OCI-LY7 (cell line): ENCODE data around the gene CSNK1A1L. TPM values are rescaled to one million over a fixed set of nuclear protein-coding genes. Genes with fewer than 3 reads are reported as not detected.

Experiments used
- BruUV-seq: library from RNA; stranded (reverse); fragments of 400-500 nt; replicated peaks from 2 replicates; lab custom pipeline; 2021; lab: Mats Ljungman, UMichigan
- CTCF ChIA-PET: fragments of 300-600 bp; sonication (Branson Sonifier 250); formaldehyde crosslinking; loops from one replicate; lab custom pipeline; 2022; ENCODE audit warnings: antibody characterized with exemption; ENCODE audit not compliant: unreplicated experiment; lab: Charles Lee
- POLR2A ChIA-PET: fragments of 300-600 bp; sonication (Branson Sonifier 250); formaldehyde crosslinking; loops from one replicate; lab custom pipeline; 2022; ENCODE audit warnings: antibody characterized with exemption; lab: Charles Lee
- DNase-seq: peaks from one replicate; pipeline ENCODE4 v3.0.0-alpha.2; 2015; ENCODE audit warnings: low spot score
- H2AFZ ChIP-seq: fragments of 200-600 bp; sonication (generic), shearing (Covaris generic); 2 replicates; pipeline ENCODE4 v1.6.1; 2014; ENCODE audit warnings: mild to moderate bottlenecking, antibody characterized with exemption, low read length, moderate library complexity
- H3K27ac ChIP-seq: fragments of 200-600 bp; sonication (generic); 2 replicates; pipeline ENCODE4 v1.5.1; 2014; ENCODE audit warnings: mixed run types, low read depth, mild to moderate bottlenecking, moderate library complexity, low read length, inconsistent platforms; ENCODE audit not compliant: poor library complexity, severe bottlenecking
- H3K36me3 ChIP-seq: fragments of 200-600 bp; sonication (generic); 2 replicates; pipeline ENCODE4 v1.6.1; 2014; ENCODE audit warnings: mild to moderate bottlenecking, antibody characterized with exemption, low read length, moderate library complexity, mixed read lengths; ENCODE audit not compliant: insufficient read depth
- H3K4me1 ChIP-seq: fragments of 200-600 bp; sonication (generic); 2 replicates; pipeline ENCODE4 v1.5.1; 2014; ENCODE audit warnings: mild to moderate bottlenecking, low read length; ENCODE audit not compliant: insufficient read depth, poor library complexity, severe bottlenecking
- H3K4me2 ChIP-seq: fragments of 200-600 bp; sonication (generic); 2 replicates; pipeline ENCODE4 v1.6.1; 2014; ENCODE audit warnings: mild to moderate bottlenecking, low read length
- H3K4me3 ChIP-seq: fragments of 200-600 bp; sonication (generic); 2 replicates; pipeline ENCODE4 v1.5.1; 2014; ENCODE audit warnings: mild to moderate bottlenecking, low read depth, low read length; ENCODE audit not compliant: poor library complexity, severe bottlenecking
- H3K79me2 ChIP-seq: fragments of 200-600 bp; sonication (generic); 2 replicates; pipeline ENCODE4 v1.6.1; 2016; ENCODE audit warnings: low read depth, mild to moderate bottlenecking, low read length, moderate library complexity, mixed read lengths; ENCODE audit not compliant: insufficient read depth
- H3K9me2 ChIP-seq: fragments of 200-600 bp; sonication (generic); 2 replicates; pipeline ENCODE4 v1.6.1; 2016; ENCODE audit warnings: mild to moderate bottlenecking, low read length, mixed read lengths; ENCODE audit not compliant: insufficient read depth
- H3K9me3 ChIP-seq: fragments of 200-600 bp; sonication (generic); 2 replicates; pipeline ENCODE4 v1.6.1; 2014; ENCODE audit warnings: mild to moderate bottlenecking, mixed run types, low read length, mixed read lengths
- H4K20me1 ChIP-seq: fragments of 200-600 bp; sonication (generic); 2 replicates; pipeline ENCODE4 v1.6.1; 2014; ENCODE audit warnings: mild to moderate bottlenecking, antibody characterized with exemption, low read length, moderate library complexity, mixed read lengths; ENCODE audit not compliant: insufficient read depth
- CTCF ChIP-seq: fragments of 200-600 bp; sonication (generic); conservative IDR thresholded peaks from 2 replicates; pipeline ENCODE4 v1.5.1; 2014; ENCODE audit warnings: mild to moderate bottlenecking, antibody characterized with exemption, low read length, moderate library complexity, mixed read lengths
- EZH2phosphoT487 ChIP-seq: fragments of 200-600 bp; sonication (generic); IDR thresholded peaks from 2 replicates; pipeline ENCODE4 v1.6.1; 2018; ENCODE audit warnings: low read depth, borderline replicate concordance, mild to moderate bottlenecking, mixed run types, antibody characterized with exemption, low read length, moderate library complexity, mixed read lengths
- intact Hi-C: fragments of 100-400 bp; cut with micrococcal nuclease; formaldehyde crosslinking; loops from one replicate; pipeline ENCODE4 v1.10.0; 2022; ENCODE audit not compliant: unreplicated experiment
- total RNA-seq, 2 experiments: library from RNA; depleted of rRNA in 1 of 2; stranded (reverse); fragments of >200 nt in 1 of 2; shearing (Covaris generic) in 1 of 2; gene quantifications; 2 replicates each; pipeline ENCODE4 v1.2.3, GENCODE V29; 2014 to 2022

CSNK1A1L gene
- total RNA-seq, 2 experiments from 2014 or later = not detected

GRCh38 chr13:37070145-37070695 is 35.2 kb downstream of the CSNK1A1L start:
- no peak for TF ChIP-seq CTCF
- no peak for TF ChIP-seq EZH2phosphoT487
- no TSS peak for BruUV-seq
- H2AFZ ChIP-seq = no peak overlapping the region
- no peak overlapping the region for H3K27ac ChIP-seq
- H3K9me3 ChIP-seq = no peaks in the 10 kb centered on the region
- POLR2A ChIA-PET = interaction anchor here (0.5 to 1.2 kb wide), 2 partner anchors 70 to 126 kb away, joined by 3 to 4 read pairs; no protein-coding TSS in a partner anchor
- H3K36me3 ChIP-seq = no peaks in the 10 kb centered on the region
- H4K20me1 ChIP-seq = no peaks in the 10 kb centered on the region
- H3K4me2 ChIP-seq = no peak overlapping the region
- intact Hi-C loops = loop anchor here (5.0 kb wide), 1 partner anchor 532 kb away; no protein-coding TSS in a partner anchor
- CTCF ChIA-PET = interaction anchor here (0.7 to 1.0 kb wide), 3 partner anchors 11 to 68 kb away, joined by 3 read pairs; no protein-coding TSS in a partner anchor
- no peaks in the 10 kb centered on the region for H3K9me2 ChIP-seq
- H3K79me2 ChIP-seq = no peaks in the 10 kb centered on the region
- peaks cover 35% of the 10 kb centered on the region for H3K4me1 ChIP-seq
- no peak overlapping the region for H3K4me3 ChIP-seq
- no peak for DNase-seq

- TF ChIP-seq EZH2phosphoT487 (no peak), CTCF (no peak)
- H3K9me2 ChIP-seq = no peaks in the 10 kb centered on the region
- H3K36me3 ChIP-seq = no peaks in the 10 kb centered on the region
- no TSS peak for BruUV-seq
- H3K27ac ChIP-seq = no peak overlapping the region
- no peaks in the 10 kb centered on the region for H3K79me2 ChIP-seq
- H3K4me1 ChIP-seq = peaks cover 35% of the 10 kb centered on the region
- no peak overlapping the region for H3K4me2 ChIP-seq
- ChIA-PET CTCF (interaction anchor here (0.7 to 1.0 kb wide), 3 partner anchors 11 to 67 kb away, joined by 3 read pairs; no protein-coding TSS in a partner anchor), POLR2A (interaction anchor here (0.5 to 1.2 kb wide), 2 partner anchors 70 to 125 kb away, joined by 3 to 4 read pairs; no protein-coding TSS in a partner anchor)
- no peaks in the 10 kb centered on the region for H4K20me1 ChIP-seq
- H3K9me3 ChIP-seq = no peaks in the 10 kb centered on the region
- no peak for DNase-seq
- no peak overlapping the region for H3K4me3 ChIP-seq
- intact Hi-C loops = loop anchor here (1.0 to 5.0 kb wide), 3 partner anchors 211 to 722 kb away; partner anchors contain the start of gene SPART
- no peak overlapping the region for H2AFZ ChIP-seq
These were observed 35.8 kb downstream of the CSNK1A1L start for GRCh38 chr13:37069597-37070103.

- no peaks in the 10 kb centered on the region for H3K9me2 ChIP-seq
- no TSS peak for BruUV-seq
- peak; percentile 68 for DNase-seq
- ChIA-PET POLR2A (interaction anchor here (1.7 kb wide), 1 partner anchor 68 kb away, joined by 9 read pairs; the partner anchor contains the start of gene EXOSC8), CTCF (no interaction called here)
- H3K79me2 ChIP-seq = no peaks in the 10 kb centered on the region
- peak overlapping the region; percentile 27; the same call in 1 of the 2 replicates for H2AFZ ChIP-seq
- intact Hi-C loops = loop anchor here (1.0 to 5.0 kb wide), 3 partner anchors 70 to 722 kb away; partner anchors contain the start of genes ALG5 and SPART
- H3K4me3 ChIP-seq = no peak overlapping the region
- peaks cover 35% of the 10 kb centered on the region for H3K4me1 ChIP-seq
- no peaks in the 10 kb centered on the region for H3K9me3 ChIP-seq
- no peaks in the 10 kb centered on the region for H3K36me3 ChIP-seq
- H3K27ac ChIP-seq = peak overlapping the region; percentile 58
- H3K4me2 ChIP-seq = peak overlapping the region; percentile 49
- TF ChIP-seq EZH2phosphoT487 (no peak), CTCF (peak; percentile 90)
- H4K20me1 ChIP-seq = no peaks in the 10 kb centered on the region
These were observed 36.5 kb downstream of the CSNK1A1L start for GRCh38 chr13:37068962-37069361.
